Urinary bladder (tissue), 4 donors: ENCODE measurements around the gene COL4A3. TPM values are rescaled to one million over a fixed set of nuclear protein-coding genes. Genes with fewer than 3 reads are reported as not detected.

Experiments used
- DNase-seq: peaks from one replicate; pipeline ENCODE4 v3.0.0-alpha.2; 2015; ENCODE audit errors: extremely low spot score
- H3K27ac ChIP-seq: one replicate; pipeline ENCODE4 v1.5.1; 2013; ENCODE audit warnings: low read depth, mild to moderate bottlenecking, moderate library complexity
- H3K36me3 ChIP-seq: one replicate; pipeline ENCODE4 v1.6.1; 2013; ENCODE audit warnings: mild to moderate bottlenecking, moderate library complexity; ENCODE audit not compliant: insufficient read depth
- H3K4me1 ChIP-seq: one replicate; pipeline ENCODE4 v1.6.1; 2013; ENCODE audit warnings: mild to moderate bottlenecking, moderate library complexity; ENCODE audit not compliant: insufficient read depth
- H3K4me3 ChIP-seq: one replicate; pipeline ENCODE4 v1.5.1; 2013; ENCODE audit warnings: low read depth, low read length
- WGBS: extraction: QIAGEN DNeasy Blood & Tissue Kit; methylation state at CpG from one replicate; pipeline ENCODE4 v1.1.7; 2013; 5-methylcytosine and 5-hydroxymethylcytosine counted together
- polyA plus RNA-seq: library from polyadenylated mRNA; stranded (reverse); fragments of 200-250 nt; gene quantifications from one replicate; pipeline ENCODE4 v1.2.3, GENCODE V29; 2013
- total RNA-seq: library from RNA; depleted of rRNA; stranded (reverse); fragments of >200 nt; gene quantifications from one replicate; pipeline ENCODE4 v1.2.3, GENCODE V29; 2014
- donor health status: healthy with polysubstance abuse.
- donor health status: healthy.

The COL4A3 gene
- total and polyA plus RNA-seq, 2 donors = 0.74 to 1.4 TPM

GRCh38 chr2:227296671-227297405 is 132.4 kb downstream of the COL4A3 start:
- WGBS = 86% methylated on average over 3 of the region's 3 CpGs
- no peak for DNase-seq
- Histone ChIP-seq H3K36me3 (no peaks in the 10 kb centered on the region), H3K4me1 (no peaks in the 10 kb centered on the region), H3K27ac (no peak overlapping the region), H3K4me3 (no peak overlapping the region)

- WGBS = 80% methylated on average over 1 of the region's 1 CpG
- no peak overlapping the region for H3K27ac ChIP-seq
- no peak overlapping the region for H3K4me3 ChIP-seq
- no peaks in the 10 kb centered on the region for H3K4me1 ChIP-seq
- no peaks in the 10 kb centered on the region for H3K36me3 ChIP-seq
- no peak for DNase-seq
Measured at GRCh38 chr2:227301523-227301922, 137.1 kb downstream of the COL4A3 start.

GRCh38 chr2:227308784-227309183 is 144.4 kb downstream of the COL4A3 start:
- Histone ChIP-seq H3K27ac (no peak overlapping the region), H3K4me3 (no peak overlapping the region), H3K4me1 (no peaks in the 10 kb centered on the region), H3K36me3 (no peaks in the 10 kb centered on the region)
- WGBS = 91% methylated on average over 4 of the region's 4 CpGs
- no peak for DNase-seq

DNA sequence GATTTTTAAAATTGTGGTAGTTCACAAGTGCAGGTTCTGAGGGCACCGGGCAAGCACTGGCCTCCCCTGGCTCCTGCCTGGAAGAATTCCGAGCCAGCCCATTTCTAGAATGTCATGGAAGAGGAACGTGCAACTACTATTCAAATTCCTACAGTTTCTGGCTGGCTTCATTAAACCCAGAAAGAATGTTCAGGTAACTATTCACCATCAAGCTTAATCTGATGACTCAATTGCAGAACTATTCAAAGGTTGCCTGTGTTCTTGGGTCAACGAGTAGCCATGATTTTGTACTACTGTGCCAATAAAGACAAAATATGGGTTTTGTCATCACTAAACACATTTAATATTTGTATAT is 146.3 kb downstream of the COL4A3 start:
- Histone ChIP-seq H3K27ac (no peak overlapping the region), H3K4me1 (no peaks in the 10 kb centered on the region), H3K4me3 (no peak overlapping the region), H3K36me3 (no peaks in the 10 kb centered on the region)
- 92% methylated on average over 4 of the region's 4 CpGs for WGBS
- DNase-seq = no peak

GRCh38 chr2:227311861-227312506 is 147.6 kb downstream of the COL4A3 start:
- no peak for DNase-seq
- Histone ChIP-seq H3K27ac (no peak overlapping the region), H3K36me3 (no peaks in the 10 kb centered on the region), H3K4me3 (no peak overlapping the region), H3K4me1 (no peaks in the 10 kb centered on the region)
- 90% methylated on average over 5 of the region's 5 CpGs for WGBS

- H3K4me1 ChIP-seq = no peaks in the 10 kb centered on the region
- H3K36me3 ChIP-seq = no peaks in the 10 kb centered on the region
- H3K4me3 ChIP-seq = no peak overlapping the region
- WGBS = 40% methylated on average over 2 of the region's 2 CpGs
- H3K27ac ChIP-seq = no peak overlapping the region
- no peak for DNase-seq
Measured at GRCh38 chr2:227312579-227312978, 148.2 kb downstream of the COL4A3 start.

- no peak for DNase-seq
- Histone ChIP-seq H3K4me1 (no peaks in the 10 kb centered on the region), H3K4me3 (no peak overlapping the region), H3K36me3 (no peaks in the 10 kb centered on the region), H3K27ac (no peak overlapping the region)
- 92% methylated on average over 1 of the region's 1 CpG for WGBS
Measured at GRCh38 chr2:227313310-227313709, 148.9 kb downstream of the COL4A3 start.

DNA sequence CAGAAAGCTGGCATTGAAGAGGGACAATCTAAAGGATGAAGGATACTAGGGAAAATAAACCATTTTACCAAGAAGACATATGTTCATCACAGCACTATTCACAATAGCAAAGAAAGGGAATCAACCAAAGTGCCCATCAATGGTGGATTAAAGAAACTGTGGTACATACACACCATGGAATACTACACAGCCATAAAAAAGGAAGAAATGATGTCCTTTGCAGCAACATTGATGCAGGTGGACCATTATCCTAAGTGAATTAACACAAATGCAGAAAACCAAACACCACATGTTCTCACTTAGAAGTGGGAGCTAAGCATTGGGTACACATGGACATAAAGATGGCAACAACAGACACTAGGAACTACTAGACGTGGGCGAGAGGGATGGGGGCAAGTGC is 153.4 kb downstream of the COL4A3 start:
- 99% methylated on average over 2 of the region's 2 CpGs for WGBS
- no peak for DNase-seq
- H3K4me1 ChIP-seq = no peaks in the 10 kb centered on the region
- no peak overlapping the region for H3K4me3 ChIP-seq
- no peaks in the 10 kb centered on the region for H3K36me3 ChIP-seq
- no peak overlapping the region for H3K27ac ChIP-seq

DNA sequence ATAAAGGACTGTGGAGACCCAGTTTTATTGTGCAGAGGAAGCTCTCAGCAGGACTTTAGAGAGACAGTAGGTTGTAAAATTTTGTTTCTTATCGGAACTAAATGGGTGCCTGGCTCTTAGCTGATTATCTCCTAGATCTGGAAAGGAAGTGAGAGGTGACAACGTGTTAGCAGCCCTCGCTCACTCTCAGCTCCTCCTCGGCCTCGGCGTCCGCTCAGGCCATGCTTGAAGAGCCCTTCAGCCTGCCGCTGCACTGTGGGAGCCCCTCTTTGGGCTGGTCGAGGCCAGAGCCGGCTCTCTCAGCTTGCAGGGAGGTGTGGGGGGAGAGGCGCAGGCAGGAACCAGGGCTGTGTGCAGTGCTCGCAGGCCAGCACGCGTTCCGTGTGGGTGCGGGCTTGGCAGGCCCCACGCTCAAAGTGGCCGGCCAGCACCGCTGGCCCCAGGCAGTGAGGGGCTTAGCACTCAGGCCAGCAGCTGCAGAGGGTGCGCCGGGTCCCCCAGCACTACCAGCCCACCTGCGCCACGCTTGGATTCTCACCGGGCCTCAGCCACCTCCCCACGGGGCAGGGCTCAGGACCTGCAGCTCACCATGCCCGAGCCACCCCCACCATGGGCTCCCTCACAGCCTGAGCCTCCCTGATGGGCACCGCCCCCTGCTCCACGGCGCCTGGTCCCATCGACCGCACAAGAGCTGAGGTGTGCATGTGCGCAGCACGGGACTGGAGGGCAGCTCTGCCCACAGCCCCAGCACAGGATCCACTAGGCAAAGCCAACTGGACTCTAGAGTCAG is 156.1 kb downstream of the COL4A3 start:
- no peak overlapping the region for H3K27ac ChIP-seq
- no peaks in the 10 kb centered on the region for H3K4me1 ChIP-seq
- H3K36me3 ChIP-seq = no peaks in the 10 kb centered on the region
- DNase-seq = no peak
- 88% methylated on average over 33 of the region's 33 CpGs for WGBS
- H3K4me3 ChIP-seq = no peak overlapping the region

DNA sequence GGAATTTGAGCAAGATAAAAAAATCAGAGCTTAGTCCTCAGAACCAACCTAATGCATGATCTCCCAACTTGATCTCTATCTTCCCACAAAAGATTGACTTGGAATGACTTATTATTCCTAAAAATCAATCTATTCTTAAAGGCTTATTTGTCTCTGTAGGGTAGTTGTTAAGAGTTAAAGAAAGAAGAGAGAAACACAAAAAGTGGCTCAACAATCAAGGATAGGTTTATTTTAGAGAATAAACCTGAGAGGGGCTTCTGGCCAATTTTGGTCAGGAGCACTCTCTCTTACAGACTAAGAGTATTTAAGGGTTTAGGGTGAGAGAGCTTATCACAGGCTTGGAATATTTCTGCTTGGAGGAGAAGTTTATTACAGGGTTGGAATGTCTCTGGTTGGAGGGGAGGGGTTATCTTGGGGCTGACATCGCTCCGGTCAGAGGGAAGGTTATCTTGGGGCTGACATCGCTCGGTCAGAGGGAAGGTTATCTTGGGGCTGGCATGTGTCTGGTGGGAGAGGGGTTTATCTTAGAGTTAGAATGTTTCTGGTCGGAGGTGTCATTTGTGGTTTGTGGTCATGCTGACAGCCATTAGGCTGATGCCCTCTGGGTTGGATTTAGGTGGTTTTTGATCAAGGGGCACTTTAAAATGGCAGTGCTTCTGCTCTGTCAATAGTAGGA is 158.2 kb downstream of the COL4A3 start:
- 83% methylated on average over 5 of the region's 5 CpGs for WGBS
- DNase-seq = no peak
- no peak overlapping the region for H3K27ac ChIP-seq
- H3K4me1 ChIP-seq = no peaks in the 10 kb centered on the region
- no peak overlapping the region for H3K4me3 ChIP-seq
- no peaks in the 10 kb centered on the region for H3K36me3 ChIP-seq

DNA sequence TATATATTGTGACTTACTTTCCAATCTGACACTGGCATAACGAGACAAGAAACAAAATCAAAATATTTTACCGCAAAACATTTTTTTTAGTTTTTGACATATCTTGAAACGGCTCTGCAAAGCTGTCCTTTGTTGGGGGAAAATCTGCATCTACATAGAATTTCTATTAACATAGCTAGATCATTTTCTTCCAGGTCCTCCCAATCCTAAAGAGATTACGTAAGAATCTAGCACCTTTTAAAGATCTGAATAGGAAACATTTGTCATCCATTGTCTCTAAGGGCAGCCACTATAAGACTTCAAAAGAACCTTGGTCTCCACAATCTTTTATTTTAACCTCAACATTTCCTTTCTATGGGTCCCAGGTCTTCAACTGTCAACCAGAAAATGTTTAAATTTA is 159.4 kb downstream of the COL4A3 start:
- H3K4me3 ChIP-seq = no peak overlapping the region
- H3K36me3 ChIP-seq = no peaks in the 10 kb centered on the region
- WGBS = 98% methylated on average over 4 of the region's 4 CpGs
- no peak for DNase-seq
- no peak overlapping the region for H3K27ac ChIP-seq
- H3K4me1 ChIP-seq = no peaks in the 10 kb centered on the region

DNA sequence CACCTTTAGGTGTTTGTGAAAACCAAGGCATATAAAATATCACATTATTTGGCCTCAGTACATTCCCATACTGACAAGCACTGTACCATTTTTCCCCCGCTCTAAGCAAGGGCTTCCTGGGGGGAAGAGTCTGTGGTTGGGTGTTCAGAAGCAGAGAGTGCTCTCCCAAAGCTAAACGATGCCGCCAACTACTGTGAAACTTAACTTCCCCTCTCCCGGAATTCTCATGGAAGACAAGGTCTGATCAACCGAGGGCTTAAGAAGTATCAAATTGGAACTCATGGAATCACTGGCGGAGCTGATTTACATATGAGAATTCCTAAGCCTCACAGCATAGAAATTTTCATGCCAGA is 160.2 kb downstream of the COL4A3 start:
- Histone ChIP-seq H3K4me1 (no peaks in the 10 kb centered on the region), H3K36me3 (no peaks in the 10 kb centered on the region), H3K27ac (no peak overlapping the region), H3K4me3 (peak overlapping the region; percentile 90)
- DNase-seq = no peak
- WGBS = 9% methylated on average over 6 of the region's 6 CpGs

DNA sequence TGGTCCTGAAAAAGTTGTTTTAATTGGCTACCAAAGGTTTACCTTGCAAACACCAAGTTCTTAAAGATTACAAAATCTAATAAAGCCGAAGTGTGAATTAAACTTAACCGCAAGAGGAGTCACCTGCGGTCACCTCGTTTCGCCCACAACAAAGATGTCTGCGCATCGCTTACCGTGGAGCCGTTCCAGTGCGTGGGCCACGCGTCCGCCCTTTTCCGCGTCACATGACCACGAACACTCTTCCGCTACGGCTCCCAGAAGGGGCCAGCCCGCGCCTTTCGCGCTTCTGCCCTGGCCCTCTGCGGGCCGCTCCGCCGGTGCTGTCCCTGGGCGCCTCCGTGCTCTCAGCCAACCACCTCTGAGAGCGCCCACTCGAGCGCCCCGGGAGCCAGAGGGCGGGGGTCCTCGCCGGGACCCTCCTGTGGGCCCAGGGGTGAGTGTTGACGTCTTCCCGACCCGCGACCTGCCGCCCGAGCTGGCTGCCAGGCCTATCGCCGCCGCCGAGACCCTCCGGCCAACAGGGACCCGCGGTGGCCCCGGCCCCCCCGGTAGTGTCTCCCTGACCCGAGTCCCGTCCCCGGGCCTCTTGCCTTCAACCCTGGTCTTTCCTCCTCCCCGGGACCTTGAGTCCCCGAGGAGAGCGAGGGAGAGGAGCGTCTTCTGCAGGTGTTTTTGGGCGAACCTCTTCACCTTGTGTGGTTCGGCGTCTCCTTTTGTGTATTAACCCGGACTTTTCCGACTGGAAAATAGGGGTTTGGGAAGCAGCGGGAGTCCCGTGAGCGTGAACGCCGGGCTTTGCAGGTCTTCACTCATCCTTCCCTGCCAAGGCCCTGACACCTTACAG is 160.8 kb downstream of the COL4A3 start, which contains the start of gene MFF:
Gene MFF (plus strand): TSS at position 257 of the 844 bp plus-strand sequence. CDS start 5,415 bp downstream, outside the sequence.
- Histone ChIP-seq H3K4me3 (peak within 1 kb of the TSS; percentile 90), H3K4me1 (no peaks in the 10 kb centered on the region), H3K36me3 (no peaks in the 10 kb centered on the region), H3K27ac (peak within 1 kb of the TSS; percentile 88)
- WGBS = under 1% methylated on average over 67 of the region's 67 CpGs
- DNase-seq = peak; percentile 82
